Body of pancreas (tissue), 4 donors: ENCODE measurements around the gene SCCPDH.

ENCODE experiments used
- POLR2A ChIP-seq, 3 donors: fragments of 450-650 bp; IDR thresholded peaks; one replicate each; pipeline ENCODE4 v1.6.1; 2016; ENCODE audit warnings: antibody characterized with exemption in 3 of 3, mild to moderate bottlenecking in 2 of 3
- TF ChIP-seq, protein P1 (sequence below), 7 experiments: fragments of 450-650 bp in 4 of 7; fragments of 200-600 bp in 3 of 7; sonication (generic) in 3 of 7; IDR thresholded peaks; one replicate each; pipeline ENCODE4 v1.5.1; 2016 to 2019; ENCODE audit warnings: antibody characterized with exemption in 7 of 7

DNA sequence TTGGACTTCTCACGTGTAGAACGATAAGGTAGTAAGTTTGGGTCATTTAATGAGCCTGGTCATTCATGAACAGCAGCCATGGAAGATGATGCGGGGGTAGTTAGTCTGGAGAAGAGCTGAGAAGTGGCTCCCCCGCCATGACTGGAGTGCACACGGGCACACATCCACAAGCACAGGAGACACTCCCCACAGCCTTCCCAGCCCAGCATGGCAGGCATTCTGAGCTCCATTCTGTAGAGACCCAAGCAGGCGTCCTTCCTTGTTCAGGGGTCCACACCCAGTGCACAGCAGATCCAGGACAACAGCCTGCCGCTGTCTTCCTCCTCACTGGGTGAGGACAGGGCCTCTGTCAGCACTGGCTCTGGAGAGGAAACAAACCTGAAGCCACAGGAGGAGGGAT is 57.0 kb downstream of the SCCPDH start:
- TF ChIP-seq, protein P1, sequence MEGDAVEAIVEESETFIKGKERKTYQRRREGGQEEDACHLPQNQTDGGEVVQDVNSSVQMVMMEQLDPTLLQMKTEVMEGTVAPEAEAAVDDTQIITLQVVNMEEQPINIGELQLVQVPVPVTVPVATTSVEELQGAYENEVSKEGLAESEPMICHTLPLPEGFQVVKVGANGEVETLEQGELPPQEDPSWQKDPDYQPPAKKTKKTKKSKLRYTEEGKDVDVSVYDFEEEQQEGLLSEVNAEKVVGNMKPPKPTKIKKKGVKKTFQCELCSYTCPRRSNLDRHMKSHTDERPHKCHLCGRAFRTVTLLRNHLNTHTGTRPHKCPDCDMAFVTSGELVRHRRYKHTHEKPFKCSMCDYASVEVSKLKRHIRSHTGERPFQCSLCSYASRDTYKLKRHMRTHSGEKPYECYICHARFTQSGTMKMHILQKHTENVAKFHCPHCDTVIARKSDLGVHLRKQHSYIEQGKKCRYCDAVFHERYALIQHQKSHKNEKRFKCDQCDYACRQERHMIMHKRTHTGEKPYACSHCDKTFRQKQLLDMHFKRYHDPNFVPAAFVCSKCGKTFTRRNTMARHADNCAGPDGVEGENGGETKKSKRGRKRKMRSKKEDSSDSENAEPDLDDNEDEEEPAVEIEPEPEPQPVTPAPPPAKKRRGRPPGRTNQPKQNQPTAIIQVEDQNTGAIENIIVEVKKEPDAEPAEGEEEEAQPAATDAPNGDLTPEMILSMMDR (IDR thresholded peaks at IDR 0.05), result no peak
- TF ChIP-seq POLR2A (IDR thresholded peaks at IDR 0.05), result no peak
